Measurements from ENCODE around the gene IL17RB.

IL17RB gene

GRCh38 chr3:53850895-53851294 is 4.5 kb downstream of the IL17RB start:
- Histone ChIP-seq H3K4me3 (ENCODE audit: low read length) (no peak overlapping the region), H3K9ac (ENCODE audit: low read length) (no peak overlapping the region), H3K4me1 (ENCODE audit: control insufficient read depth, low read depth, low read length) (peaks cover 7% of the 10 kb centered on the region), H3K9me3 (ENCODE audit: control insufficient read depth, low read depth, low read length) (no peaks in the 10 kb centered on the region), H3K27me3 (ENCODE audit: control insufficient read depth, insufficient read depth, low read length) (peaks cover 18% of the 10 kb centered on the region), H3K27ac (ENCODE audit: low read length) (no peak overlapping the region), H3K36me3 (ENCODE audit: control insufficient read depth, low read depth, low read length) (peaks cover 14% of the 10 kb centered on the region)

DNA sequence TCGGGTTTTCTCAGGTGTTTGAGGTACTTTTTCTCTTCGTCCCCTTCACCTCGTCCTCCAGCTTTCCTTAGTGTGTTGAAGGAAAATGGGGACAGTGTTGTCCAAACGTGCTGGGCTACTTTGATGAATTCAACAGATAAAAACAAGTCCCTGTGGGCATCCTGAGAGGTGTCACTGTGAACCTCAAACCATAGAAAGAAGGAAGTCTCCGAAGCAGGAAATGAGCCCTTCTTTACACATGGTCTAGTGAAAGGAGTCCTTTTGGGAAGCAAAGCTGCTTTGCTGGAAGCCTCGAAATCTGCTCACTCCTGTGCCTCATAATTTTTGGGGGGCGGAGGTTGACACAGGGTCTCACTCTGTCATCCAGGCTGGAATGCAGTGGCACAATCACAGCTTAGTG is 10.6 kb downstream of the IL17RB start:
- Histone ChIP-seq H3K27ac (ENCODE audit: low read length) (no peak overlapping the region), H3K9me3 (ENCODE audit: control insufficient read depth, low read depth, low read length) (no peaks in the 10 kb centered on the region), H3K36me3 (ENCODE audit: control insufficient read depth, low read depth, low read length) (peaks cover 34% of the 10 kb centered on the region), H3K4me1 (ENCODE audit: control insufficient read depth, low read depth, low read length) (no peaks in the 10 kb centered on the region), H3K27me3 (ENCODE audit: control insufficient read depth, insufficient read depth, low read length) (no peaks in the 10 kb centered on the region), H3K4me3 (ENCODE audit: low read length) (no peak overlapping the region), H3K9ac (ENCODE audit: low read length) (no peak overlapping the region)

GRCh38 chr3:53858096-53858741 is 11.9 kb downstream of the IL17RB start:
- Histone ChIP-seq H3K4me1 (ENCODE audit: control insufficient read depth, low read depth, low read length) (no peaks in the 10 kb centered on the region), H3K9me3 (ENCODE audit: control insufficient read depth, low read depth, low read length) (no peaks in the 10 kb centered on the region), H3K9ac (ENCODE audit: low read length) (no peak overlapping the region), H3K27me3 (ENCODE audit: control insufficient read depth, insufficient read depth, low read length) (no peaks in the 10 kb centered on the region), H3K36me3 (ENCODE audit: control insufficient read depth, low read depth, low read length) (peaks cover 37% of the 10 kb centered on the region), H3K4me3 (ENCODE audit: low read length) (no peak overlapping the region), H3K27ac (ENCODE audit: low read length) (no peak overlapping the region)

DNA sequence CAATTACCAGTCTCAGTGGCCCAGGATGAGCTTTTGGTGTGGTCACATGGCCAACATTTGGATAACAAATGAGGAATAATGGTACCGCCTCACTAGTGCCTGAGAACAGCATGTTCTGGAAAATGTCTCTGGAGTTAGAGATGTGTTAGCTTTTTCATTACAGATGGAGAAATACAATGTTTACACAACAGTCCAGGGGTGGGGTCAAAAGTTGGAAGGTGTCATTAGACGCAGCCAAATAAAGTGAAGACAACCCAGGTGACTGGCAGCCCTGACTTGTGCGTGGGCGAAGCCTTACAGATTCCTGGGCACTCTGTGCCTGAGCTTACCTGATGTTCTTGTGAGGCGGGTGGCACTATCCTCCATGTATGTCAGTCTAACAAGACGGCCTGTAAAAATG is 12.8 kb downstream of the IL17RB start:
- H3K4me1 ChIP-seq (ENCODE audit: control insufficient read depth, low read depth, low read length), result no peaks in the 10 kb centered on the region

GRCh38 chr3:53860196-53860595 is 13.8 kb downstream of the IL17RB start:
- Histone ChIP-seq H3K4me3 (ENCODE audit: low read length) (no peak overlapping the region), H3K27ac (ENCODE audit: low read length) (no peak overlapping the region), H3K36me3 (ENCODE audit: control insufficient read depth, low read depth, low read length) (peaks cover 45% of the 10 kb centered on the region), H3K9ac (ENCODE audit: low read length) (no peak overlapping the region), H3K27me3 (ENCODE audit: control insufficient read depth, insufficient read depth, low read length) (no peaks in the 10 kb centered on the region), H3K4me1 (ENCODE audit: control insufficient read depth, low read depth, low read length) (no peaks in the 10 kb centered on the region), H3K9me3 (ENCODE audit: control insufficient read depth, low read depth, low read length) (no peaks in the 10 kb centered on the region)

More for the DNA sequence above, 12.8 kb downstream of the IL17RB start:
- Histone ChIP-seq H3K36me3 (ENCODE audit: control insufficient read depth, low read depth, low read length) (peaks cover 36% of the 10 kb centered on the region), H3K9ac (ENCODE audit: low read length) (no peak overlapping the region), H3K27me3 (ENCODE audit: control insufficient read depth, insufficient read depth, low read length) (no peaks in the 10 kb centered on the region), H3K27ac (ENCODE audit: low read length) (no peak overlapping the region), H3K4me3 (ENCODE audit: low read length) (no peak overlapping the region), H3K9me3 (ENCODE audit: control insufficient read depth, low read depth, low read length) (no peaks in the 10 kb centered on the region)

DNA sequence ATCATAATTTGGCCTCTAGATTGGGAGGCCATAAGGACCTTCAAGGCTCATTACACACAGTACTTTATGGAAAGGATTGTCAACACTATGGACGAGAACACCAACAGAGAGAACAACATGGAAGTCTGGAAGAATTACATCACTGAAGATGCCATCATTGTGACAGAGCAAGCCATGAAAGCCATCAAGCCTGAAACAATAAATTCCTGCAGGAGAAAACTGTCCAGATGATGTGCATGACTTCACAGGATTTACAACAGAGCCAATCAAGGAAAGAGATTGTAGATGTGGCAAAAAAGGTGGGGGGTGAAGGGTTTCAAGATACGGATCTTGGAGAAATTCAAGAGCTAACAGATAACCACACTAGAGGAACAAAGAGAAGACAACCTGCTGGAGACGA is 15.9 kb downstream of the IL17RB start:
- H3K9me3 ChIP-seq (ENCODE audit: control insufficient read depth, low read depth, low read length), result no peaks in the 10 kb centered on the region
- no peak overlapping the region for H3K4me3 ChIP-seq (ENCODE audit: low read length)
- no peaks in the 10 kb centered on the region for H3K4me1 ChIP-seq (ENCODE audit: control insufficient read depth, low read depth, low read length)
- H3K9ac ChIP-seq (ENCODE audit: low read length), result no peak overlapping the region
- no peak overlapping the region for H3K27ac ChIP-seq (ENCODE audit: low read length)
- H3K27me3 ChIP-seq (ENCODE audit: control insufficient read depth, insufficient read depth, low read length), result no peaks in the 10 kb centered on the region
- peaks cover 61% of the 10 kb centered on the region for H3K36me3 ChIP-seq (ENCODE audit: control insufficient read depth, low read depth, low read length)

- no peak overlapping the region for H3K4me3 ChIP-seq (ENCODE audit: low read length)
- no peaks in the 10 kb centered on the region for H3K9me3 ChIP-seq (ENCODE audit: control insufficient read depth, low read depth, low read length)
- H3K9ac ChIP-seq (ENCODE audit: low read length), result no peak overlapping the region
- peaks cover 70% of the 10 kb centered on the region for H3K36me3 ChIP-seq (ENCODE audit: control insufficient read depth, low read depth, low read length)
- no peak overlapping the region for H3K27ac ChIP-seq (ENCODE audit: low read length)
- H3K4me1 ChIP-seq (ENCODE audit: control insufficient read depth, low read depth, low read length), result no peaks in the 10 kb centered on the region
- H3K27me3 ChIP-seq (ENCODE audit: control insufficient read depth, insufficient read depth, low read length), result no peaks in the 10 kb centered on the region
Measured at GRCh38 chr3:53863145-53863544, 16.8 kb downstream of the IL17RB start.

- Histone ChIP-seq H3K36me3 (ENCODE audit: control insufficient read depth, low read depth, low read length) (peaks cover 79% of the 10 kb centered on the region), H3K4me1 (ENCODE audit: control insufficient read depth, low read depth, low read length) (no peaks in the 10 kb centered on the region), H3K4me3 (ENCODE audit: low read length) (no peak overlapping the region), H3K27ac (ENCODE audit: low read length) (no peak overlapping the region), H3K9ac (ENCODE audit: low read length) (no peak overlapping the region), H3K9me3 (ENCODE audit: control insufficient read depth, low read depth, low read length) (no peaks in the 10 kb centered on the region), H3K27me3 (ENCODE audit: control insufficient read depth, insufficient read depth, low read length) (no peaks in the 10 kb centered on the region)
Measured at GRCh38 chr3:53865732-53866499, 19.5 kb downstream of the IL17RB start.

DNA sequence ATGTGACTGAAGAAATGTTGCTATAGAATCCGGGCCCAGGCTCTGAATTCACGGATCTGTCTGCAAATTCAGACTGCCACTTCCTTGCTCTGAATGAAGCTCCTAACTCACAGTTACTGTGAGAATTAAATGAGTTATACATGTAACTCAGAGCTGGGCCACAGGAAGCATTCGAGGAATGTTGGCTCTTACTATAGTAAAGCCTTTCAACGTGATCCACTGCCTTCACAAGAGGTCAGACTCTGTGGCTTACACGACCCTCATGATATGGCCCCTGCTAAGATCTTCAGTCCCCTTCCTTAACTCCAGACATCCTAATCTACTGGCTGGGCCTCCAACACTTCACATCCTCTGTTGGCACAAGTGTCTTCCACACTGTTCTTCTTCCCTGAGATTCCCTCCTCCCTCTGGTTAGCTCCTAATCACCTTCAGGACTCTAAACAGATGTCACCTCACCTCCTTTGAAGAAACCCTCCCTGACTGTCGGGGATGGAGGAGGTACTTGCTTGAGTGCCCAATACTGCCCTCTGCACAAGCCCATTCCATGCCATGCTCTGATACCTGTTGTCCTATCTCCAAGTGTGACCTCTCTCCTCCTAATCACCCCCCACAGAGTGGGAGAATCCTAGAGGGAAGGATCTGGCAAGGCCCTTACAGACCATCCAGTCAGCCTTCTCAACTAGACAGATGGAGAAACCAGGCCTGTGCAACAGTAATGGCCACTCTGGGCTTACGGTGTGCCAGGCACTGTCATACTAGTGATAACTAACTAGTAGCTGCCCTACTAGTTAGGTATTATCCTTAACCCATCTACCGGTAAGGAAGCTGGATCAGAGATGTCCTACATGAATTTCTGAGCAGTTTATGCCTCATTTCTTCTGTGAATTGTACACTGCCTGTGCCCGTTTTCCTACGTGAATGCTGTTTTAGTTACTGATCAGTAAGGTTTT is 34.3 kb downstream of the IL17RB start:
- H3K9me3 ChIP-seq (ENCODE audit: control insufficient read depth, low read depth, low read length), result no peaks in the 10 kb centered on the region
- H3K4me1 ChIP-seq (ENCODE audit: control insufficient read depth, low read depth, low read length), result peaks cover 7% of the 10 kb centered on the region
- H3K27ac ChIP-seq (ENCODE audit: low read length), result no peak overlapping the region
- no peaks in the 10 kb centered on the region for H3K27me3 ChIP-seq (ENCODE audit: control insufficient read depth, insufficient read depth, low read length)
- peak overlapping the region; percentile 96 for H3K4me3 ChIP-seq (ENCODE audit: low read length)
- H3K36me3 ChIP-seq (ENCODE audit: control insufficient read depth, low read depth, low read length), result peaks cover 54% of the 10 kb centered on the region
- peak overlapping the region; percentile 89 for H3K9ac ChIP-seq (ENCODE audit: low read length)

GRCh38 chr3:53881691-53882593 is 35.6 kb downstream of the IL17RB start, which contains the start of gene ACTR8:
Gene ACTR8, minus strand, starts transcription at chr3:53882152. Its CDS starts 51 bp downstream, at chr3:53882101.
- Histone ChIP-seq H3K27me3 (ENCODE audit: control insufficient read depth, insufficient read depth, low read length) (no peaks in the 10 kb centered on the region), H3K36me3 (ENCODE audit: control insufficient read depth, low read depth, low read length) (peaks cover 47% of the 10 kb centered on the region), H3K4me3 (ENCODE audit: low read length) (peak within 1 kb of the TSS; percentile 96), H3K9me3 (ENCODE audit: control insufficient read depth, low read depth, low read length) (no peaks in the 10 kb centered on the region), H3K4me1 (ENCODE audit: control insufficient read depth, low read depth, low read length) (peaks cover 7% of the 10 kb centered on the region), H3K27ac (ENCODE audit: low read length) (peak within 1 kb of the TSS; percentile 74), H3K9ac (ENCODE audit: low read length) (peak within 1 kb of the TSS; percentile 89)
